Uterus (tissue), 2 donors: Measurements from ENCODE around the gene SLC25A47.

Experiments
- POLR2A ChIP-seq, 2 donors: fragments of 450-650 bp; IDR thresholded peaks; one replicate each; pipeline ENCODE4 v1.6.1; 2016; ENCODE audit warnings: antibody characterized with exemption in 2 of 2, mild to moderate bottlenecking in 1 of 2, moderate library complexity in 1 of 2
- TF ChIP-seq, protein P1 (sequence below), 4 experiments: fragments of 200-600 bp in 2 of 4; fragments of 450-650 bp in 2 of 4; sonication (generic) in 2 of 4; IDR thresholded peaks; one replicate each; pipeline ENCODE4 v1.5.1; 2016 to 2019; ENCODE audit warnings: antibody characterized with exemption in 4 of 4, mild to moderate bottlenecking in 2 of 4, moderate library complexity in 1 of 4

DNA sequence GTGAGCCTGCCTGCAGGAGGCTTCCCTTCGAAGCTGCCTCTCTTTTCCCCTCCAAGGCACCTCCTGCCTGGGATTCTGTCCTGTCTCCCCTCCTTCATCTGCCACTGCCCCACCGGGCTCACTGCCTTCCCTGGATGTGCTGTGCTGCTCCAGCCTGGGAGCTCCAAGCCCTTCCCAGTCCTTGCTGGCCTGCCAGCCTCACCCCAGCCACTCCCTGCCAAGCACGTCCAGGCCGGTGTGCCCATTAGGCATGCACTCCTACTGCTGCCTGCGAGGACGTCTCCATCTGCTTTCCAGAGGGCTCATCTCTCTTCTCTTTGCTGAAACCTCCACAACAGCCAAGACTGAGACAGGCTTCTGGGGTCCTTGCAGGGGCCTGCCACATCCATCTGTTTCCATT, 8.4 kb upstream of the SLC25A47 start:
- TF ChIP-seq, protein P1, sequence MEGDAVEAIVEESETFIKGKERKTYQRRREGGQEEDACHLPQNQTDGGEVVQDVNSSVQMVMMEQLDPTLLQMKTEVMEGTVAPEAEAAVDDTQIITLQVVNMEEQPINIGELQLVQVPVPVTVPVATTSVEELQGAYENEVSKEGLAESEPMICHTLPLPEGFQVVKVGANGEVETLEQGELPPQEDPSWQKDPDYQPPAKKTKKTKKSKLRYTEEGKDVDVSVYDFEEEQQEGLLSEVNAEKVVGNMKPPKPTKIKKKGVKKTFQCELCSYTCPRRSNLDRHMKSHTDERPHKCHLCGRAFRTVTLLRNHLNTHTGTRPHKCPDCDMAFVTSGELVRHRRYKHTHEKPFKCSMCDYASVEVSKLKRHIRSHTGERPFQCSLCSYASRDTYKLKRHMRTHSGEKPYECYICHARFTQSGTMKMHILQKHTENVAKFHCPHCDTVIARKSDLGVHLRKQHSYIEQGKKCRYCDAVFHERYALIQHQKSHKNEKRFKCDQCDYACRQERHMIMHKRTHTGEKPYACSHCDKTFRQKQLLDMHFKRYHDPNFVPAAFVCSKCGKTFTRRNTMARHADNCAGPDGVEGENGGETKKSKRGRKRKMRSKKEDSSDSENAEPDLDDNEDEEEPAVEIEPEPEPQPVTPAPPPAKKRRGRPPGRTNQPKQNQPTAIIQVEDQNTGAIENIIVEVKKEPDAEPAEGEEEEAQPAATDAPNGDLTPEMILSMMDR (IDR thresholded peaks at IDR 0.05) = no peak
- TF ChIP-seq POLR2A (IDR thresholded peaks at IDR 0.05) = no peak
